AML-193 (cell line): ENCODE data around the gene RALGAPA2.

Experiments used
- DNase-seq, 2 experiments: peaks; one replicate each; lab custom pipeline; 2025; lab: John Stamatoyannopoulos, UW

Gene RALGAPA2

GRCh38 chr20:20683481-20684321, 28.7 kb downstream of the RALGAPA2 start:
- peak in 1 of 2 experiments; percentile 25 for DNase-seq

- DNase-seq = no peak
Measured at GRCh38 chr20:20683020-20683419, 29.4 kb downstream of the RALGAPA2 start.

- peak; percentile 23 to 26 for DNase-seq
Measured at GRCh38 chr20:20680991-20681508, 31.4 kb downstream of the RALGAPA2 start.

- no peak for DNase-seq
Measured at GRCh38 chr20:20679316-20679715, 33.1 kb downstream of the RALGAPA2 start.

- DNase-seq = no peak
Measured at GRCh38 chr20:20677186-20677585, 35.3 kb downstream of the RALGAPA2 start.

GRCh38 chr20:20668639-20669038, 43.8 kb downstream of the RALGAPA2 start:
- peak; percentile 26 to 46 for DNase-seq

- peak; percentile 7 to 19 for DNase-seq
Measured at GRCh38 chr20:20666359-20666758, 46.1 kb downstream of the RALGAPA2 start.

- no peak for DNase-seq
Measured at GRCh38 chr20:20665606-20666332, 46.7 kb downstream of the RALGAPA2 start.

GRCh38 chr20:20664795-20665589, 47.5 kb downstream of the RALGAPA2 start:
- DNase-seq = peak; percentile 59 to 68

GRCh38 chr20:20663841-20664240, 48.6 kb downstream of the RALGAPA2 start:
- no peak for DNase-seq

- no peak for DNase-seq
Measured at GRCh38 chr20:20658871-20659431, 53.5 kb downstream of the RALGAPA2 start.

- DNase-seq = no peak
Measured at GRCh38 chr20:20658123-20658522, 54.3 kb downstream of the RALGAPA2 start.

GRCh38 chr20:20657092-20657491, 55.4 kb downstream of the RALGAPA2 start:
- no peak for DNase-seq

GRCh38 chr20:20655883-20656282, 56.6 kb downstream of the RALGAPA2 start:
- no peak for DNase-seq

- DNase-seq = no peak
Measured at GRCh38 chr20:20649945-20650344, 62.5 kb downstream of the RALGAPA2 start.

GRCh38 chr20:20643927-20644326, 68.5 kb downstream of the RALGAPA2 start:
- DNase-seq = no peak

- DNase-seq = no peak
Measured at GRCh38 chr20:20641783-20642182, 70.7 kb downstream of the RALGAPA2 start.

- DNase-seq = no peak
Measured at GRCh38 chr20:20638878-20639277, 73.6 kb downstream of the RALGAPA2 start.

GRCh38 chr20:20637998-20638725, 74.3 kb downstream of the RALGAPA2 start:
- no peak for DNase-seq

- no peak for DNase-seq
Measured at GRCh38 chr20:20635006-20635405, 77.4 kb downstream of the RALGAPA2 start.

- DNase-seq = no peak
Measured at GRCh38 chr20:20632644-20633043, 79.8 kb downstream of the RALGAPA2 start.
